ENCODE results near the gene VANGL1.

VANGL1 gene

DNA sequence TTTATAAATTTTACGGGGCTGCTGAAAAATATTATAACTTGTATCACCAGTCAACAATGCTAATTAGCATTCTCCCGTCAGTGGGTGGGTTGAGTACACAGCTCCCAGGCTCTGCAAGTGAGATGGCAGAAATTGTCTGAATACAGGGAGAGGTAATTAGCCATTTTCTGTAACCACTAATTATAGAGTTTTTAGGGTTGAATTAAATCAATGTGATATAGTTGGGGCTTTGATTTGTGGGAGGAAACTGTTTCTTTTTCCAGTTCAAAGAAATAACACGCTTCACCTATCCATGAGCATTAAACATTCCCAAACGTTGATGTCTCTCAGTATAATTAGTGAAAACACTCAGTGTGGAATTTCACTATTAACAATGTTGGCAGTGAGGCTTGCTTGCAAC lies 1.5 kb downstream of the VANGL1 start:
- no CpG with 5 or more reads among the region's 4 CpGs for WGBS (ENCODE audit: insufficient coverage)
- DNase-seq = no peak
- CTCF ChIA-PET = interaction anchor here (0.9 to 5.7 kb wide), 6 partner anchors 10 to 63 kb away, joined by 3 to 28 read pairs (median 4); no protein-coding TSS in a partner anchor
- Histone ChIP-seq H3K9me3 (ENCODE audit: control extremely low read depth in 1 of 5, control insufficient read depth in 4 of 5, insufficient read depth in 2 of 5, low read depth in 1 of 5, low read length in 4 of 5) (peaks cover 0 to 21% (median 10%) of the 10 kb centered on the region in 5 experiments), H3K4me3 (ENCODE audit: control insufficient read depth in 1 of 7, extremely low read depth in 1 of 7, insufficient read depth in 4 of 7, low read depth in 2 of 7, low read length in 6 of 7) (peak overlapping the region in 5 of 7 experiments; percentile 72 to 90 (median 85)), H3K36me3 (ENCODE audit: control insufficient read depth in 4 of 4, insufficient read depth in 4 of 4, low read length in 3 of 4) (peaks cover 0 to 5% (median 0%) of the 10 kb centered on the region in 4 experiments), H3K4me1 (ENCODE audit: control extremely low read depth in 1 of 4, control insufficient read depth in 4 of 4, insufficient read depth in 4 of 4, low read length in 3 of 4) (peaks cover 0 to 33% (median 28%) of the 10 kb centered on the region in 4 experiments), H3K27me3 (replicated peaks in 2 of 5; ENCODE audit: control insufficient read depth in 4 of 5, insufficient read depth in 5 of 5, low read length in 4 of 5) (no peaks in the 10 kb centered on the region), H3K27ac (ENCODE audit: insufficient read depth in 1 of 2, low read depth in 1 of 2, low read length in 2 of 2, poor library complexity in 1 of 2, severe bottlenecking in 2 of 2) (no peak overlapping the region)
- POLR2A ChIA-PET = interaction anchor here (1.1 kb wide), 1 partner anchor 31 kb away, joined by 3 read pairs; no protein-coding TSS in a partner anchor

DNA sequence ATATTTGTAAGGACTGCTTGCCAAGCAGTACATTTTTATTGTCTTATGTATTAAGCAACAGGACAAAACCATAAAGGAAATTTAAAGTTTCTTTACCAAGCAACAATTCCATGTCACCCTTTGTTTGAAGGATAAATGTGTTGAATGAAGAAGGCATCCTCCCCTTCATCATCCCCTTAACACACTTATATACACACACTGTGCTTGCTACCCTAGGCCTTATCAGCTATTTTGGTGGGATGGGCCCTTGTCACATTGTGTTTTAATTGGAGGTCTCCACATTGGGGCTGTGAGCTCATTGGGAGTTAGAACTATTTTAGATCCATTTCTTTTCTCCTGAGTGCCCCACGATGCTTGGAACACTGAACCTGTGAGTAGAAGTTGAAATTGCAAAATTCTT lies 1.9 kb downstream of the VANGL1 start:
- no CpG with 5 or more reads among the region's 1 CpG for WGBS (ENCODE audit: insufficient coverage)
- DNase-seq = no peak
- Histone ChIP-seq H3K36me3 (ENCODE audit: control insufficient read depth in 4 of 4, insufficient read depth in 4 of 4, low read length in 3 of 4) (peaks cover 0 to 5% (median 0%) of the 10 kb centered on the region in 4 experiments), H3K4me3 (ENCODE audit: control insufficient read depth in 1 of 7, extremely low read depth in 1 of 7, insufficient read depth in 4 of 7, low read depth in 2 of 7, low read length in 6 of 7) (peak overlapping the region in 2 of 7 experiments; percentile 89 to 90), H3K27me3 (replicated peaks in 2 of 5; ENCODE audit: control insufficient read depth in 4 of 5, insufficient read depth in 5 of 5, low read length in 4 of 5) (no peaks in the 10 kb centered on the region), H3K27ac (ENCODE audit: insufficient read depth in 1 of 2, low read depth in 1 of 2, low read length in 2 of 2, poor library complexity in 1 of 2, severe bottlenecking in 2 of 2) (no peak overlapping the region), H3K4me1 (ENCODE audit: control extremely low read depth in 1 of 4, control insufficient read depth in 4 of 4, insufficient read depth in 4 of 4, low read length in 3 of 4) (peaks cover 0 to 37% (median 33%) of the 10 kb centered on the region in 4 experiments), H3K9me3 (ENCODE audit: control extremely low read depth in 1 of 5, control insufficient read depth in 4 of 5, insufficient read depth in 2 of 5, low read depth in 1 of 5, low read length in 4 of 5) (peaks cover 0 to 17% (median 8%) of the 10 kb centered on the region in 5 experiments)
- ChIA-PET POLR2A (no interaction called here), CTCF (interaction anchor here (0.9 to 5.7 kb wide), 5 partner anchors 10 to 63 kb away, joined by 3 to 28 read pairs (median 4); no protein-coding TSS in a partner anchor)

GRCh38 chr1:115644109-115644508 lies 2.3 kb downstream of the VANGL1 start:
- Histone ChIP-seq H3K9me3 (ENCODE audit: control extremely low read depth in 1 of 5, control insufficient read depth in 4 of 5, insufficient read depth in 2 of 5, low read depth in 1 of 5, low read length in 4 of 5) (peaks cover 0 to 12% (median 4%) of the 10 kb centered on the region in 5 experiments), H3K4me3 (ENCODE audit: control insufficient read depth in 1 of 7, extremely low read depth in 1 of 7, insufficient read depth in 4 of 7, low read depth in 2 of 7, low read length in 6 of 7) (no peak overlapping the region), H3K27ac (ENCODE audit: insufficient read depth in 1 of 2, low read depth in 1 of 2, low read length in 2 of 2, poor library complexity in 1 of 2, severe bottlenecking in 2 of 2) (no peak overlapping the region), H3K4me1 (ENCODE audit: control extremely low read depth in 1 of 4, control insufficient read depth in 4 of 4, insufficient read depth in 4 of 4, low read length in 3 of 4) (peaks cover 0 to 42% (median 37%) of the 10 kb centered on the region in 4 experiments), H3K36me3 (ENCODE audit: control insufficient read depth in 4 of 4, insufficient read depth in 4 of 4, low read length in 3 of 4) (peaks cover 0 to 5% (median 0%) of the 10 kb centered on the region in 4 experiments), H3K27me3 (replicated peaks in 2 of 5; ENCODE audit: control insufficient read depth in 4 of 5, insufficient read depth in 5 of 5, low read length in 4 of 5) (no peaks in the 10 kb centered on the region)
- ChIA-PET POLR2A (interaction anchor here (0.5 kb wide), 1 partner anchor 36 kb away, joined by 3 read pairs; no protein-coding TSS in a partner anchor), CTCF (interaction anchor here (1.6 to 5.7 kb wide), 2 partner anchors 18 to 28 kb away, joined by 4 to 28 read pairs; no protein-coding TSS in a partner anchor)
- no peak for DNase-seq
- WGBS (ENCODE audit: insufficient coverage) = 100% methylated on average over 1 of the region's 3 CpGs

DNA sequence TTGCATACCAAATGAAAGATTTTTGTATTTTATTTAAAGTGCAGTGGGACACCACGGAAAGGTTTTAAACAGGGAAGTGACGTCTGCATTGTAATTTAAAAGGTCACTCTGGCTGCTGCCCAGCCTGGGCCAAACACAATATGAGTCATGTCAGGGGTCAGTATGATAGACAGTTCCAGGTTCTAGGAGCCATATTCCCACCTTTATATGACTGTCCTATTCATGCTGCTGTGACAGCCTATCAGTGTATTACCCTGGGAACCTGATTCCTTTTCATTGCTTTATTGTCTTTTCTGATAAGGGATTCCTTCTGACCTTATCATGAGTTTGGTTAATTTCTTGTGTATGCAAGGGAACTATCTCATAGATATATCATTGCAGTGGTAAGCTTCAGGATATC lies 5.3 kb downstream of the VANGL1 start:
- CTCF ChIA-PET = interaction anchor here (1.0 to 2.4 kb wide), 3 partner anchors 16 to 39 kb away, joined by 3 to 8 read pairs (median 4); no protein-coding TSS in a partner anchor
- no peak overlapping the region for H3K4me3 ChIP-seq (ENCODE audit: control insufficient read depth in 1 of 7, extremely low read depth in 1 of 7, insufficient read depth in 4 of 7, low read depth in 2 of 7, low read length in 6 of 7)
- DNase-seq = peak in 1 of 3 donors; percentile 23

GRCh38 chr1:115647507-115647906 lies 5.7 kb downstream of the VANGL1 start:
- Histone ChIP-seq H3K36me3 (ENCODE audit: control insufficient read depth in 4 of 4, insufficient read depth in 4 of 4, low read length in 3 of 4) (peaks cover 2 to 11% (median 5%) of the 10 kb centered on the region in 4 experiments), H3K4me1 (ENCODE audit: control extremely low read depth in 1 of 4, control insufficient read depth in 4 of 4, insufficient read depth in 4 of 4, low read length in 3 of 4) (peaks cover 0 to 57% (median 49%) of the 10 kb centered on the region in 4 experiments), H3K4me3 (ENCODE audit: control insufficient read depth in 1 of 7, extremely low read depth in 1 of 7, insufficient read depth in 4 of 7, low read depth in 2 of 7, low read length in 6 of 7) (no peak overlapping the region), H3K27ac (ENCODE audit: insufficient read depth in 1 of 2, low read depth in 1 of 2, low read length in 2 of 2, poor library complexity in 1 of 2, severe bottlenecking in 2 of 2) (no peak overlapping the region), H3K9me3 (ENCODE audit: control extremely low read depth in 1 of 5, control insufficient read depth in 4 of 5, insufficient read depth in 2 of 5, low read depth in 1 of 5, low read length in 4 of 5) (no peaks in the 10 kb centered on the region), H3K27me3 (replicated peaks in 2 of 5; ENCODE audit: control insufficient read depth in 4 of 5, insufficient read depth in 5 of 5, low read length in 4 of 5) (no peaks in the 10 kb centered on the region)
- ChIA-PET CTCF (interaction anchor here (1.0 to 2.4 kb wide), 3 partner anchors 16 to 39 kb away, joined by 3 to 8 read pairs (median 4); no protein-coding TSS in a partner anchor), POLR2A (no interaction called here)
- DNase-seq = peak in 2 of 3 donors; percentile 36 to 58
- 67% methylated on average over 1 of the region's 2 CpGs for WGBS (ENCODE audit: insufficient coverage)

More for the DNA sequence above, 5.3 kb downstream of the VANGL1 start:
- no peaks in the 10 kb centered on the region for H3K9me3 ChIP-seq (ENCODE audit: control extremely low read depth in 1 of 5, control insufficient read depth in 4 of 5, insufficient read depth in 2 of 5, low read depth in 1 of 5, low read length in 4 of 5)
- H3K27ac ChIP-seq (ENCODE audit: insufficient read depth in 1 of 2, low read depth in 1 of 2, low read length in 2 of 2, poor library complexity in 1 of 2, severe bottlenecking in 2 of 2) = no peak overlapping the region
- POLR2A ChIA-PET = no interaction called here
- peaks cover 0 to 58% (median 50%) of the 10 kb centered on the region in 4 experiments for H3K4me1 ChIP-seq (ENCODE audit: control extremely low read depth in 1 of 4, control insufficient read depth in 4 of 4, insufficient read depth in 4 of 4, low read length in 3 of 4)
- 34% methylated on average over 2 of the region's 2 CpGs for WGBS (ENCODE audit: insufficient coverage)
- no peaks in the 10 kb centered on the region for H3K27me3 ChIP-seq (replicated peaks in 2 of 5; ENCODE audit: control insufficient read depth in 4 of 5, insufficient read depth in 5 of 5, low read length in 4 of 5)
- H3K36me3 ChIP-seq (ENCODE audit: control insufficient read depth in 4 of 4, insufficient read depth in 4 of 4, low read length in 3 of 4) = peaks cover 0 to 7% (median under 1%) of the 10 kb centered on the region in 4 experiments

- H3K4me3 ChIP-seq (ENCODE audit: control insufficient read depth in 1 of 7, extremely low read depth in 1 of 7, insufficient read depth in 4 of 7, low read depth in 2 of 7, low read length in 6 of 7) = peak overlapping the region in 2 of 7 experiments; percentile 8 to 40
- no peaks in the 10 kb centered on the region for H3K27me3 ChIP-seq (replicated peaks in 2 of 5; ENCODE audit: control insufficient read depth in 4 of 5, insufficient read depth in 5 of 5, low read length in 4 of 5)
- peaks cover 2 to 12% (median 7%) of the 10 kb centered on the region in 4 experiments for H3K36me3 ChIP-seq (ENCODE audit: control insufficient read depth in 4 of 4, insufficient read depth in 4 of 4, low read length in 3 of 4)
- H3K27ac ChIP-seq (ENCODE audit: insufficient read depth in 1 of 2, low read depth in 1 of 2, low read length in 2 of 2, poor library complexity in 1 of 2, severe bottlenecking in 2 of 2) = peak overlapping the region in 1 of 2 experiments; percentile 40
- 42% methylated on average over 3 of the region's 3 CpGs for WGBS (ENCODE audit: insufficient coverage)
- H3K4me1 ChIP-seq (ENCODE audit: control extremely low read depth in 1 of 4, control insufficient read depth in 4 of 4, insufficient read depth in 4 of 4, low read length in 3 of 4) = peaks cover 0 to 52% (median 45%) of the 10 kb centered on the region in 4 experiments
- DNase-seq = peak in 2 of 3 donors; percentile 48 to 61
- CTCF ChIA-PET = interaction anchor here (1.0 to 1.1 kb wide), 2 partner anchors 27 to 40 kb away, joined by 3 to 4 read pairs; no protein-coding TSS in a partner anchor
- POLR2A ChIA-PET = no interaction called here
- no peaks in the 10 kb centered on the region for H3K9me3 ChIP-seq (ENCODE audit: control extremely low read depth in 1 of 5, control insufficient read depth in 4 of 5, insufficient read depth in 2 of 5, low read depth in 1 of 5, low read length in 4 of 5)
These were observed 6.3 kb downstream of the VANGL1 start for GRCh38 chr1:115647919-115648650.
